ENCODE data around the gene VPREB3.

- TF ChIP-seq CTCF (IDR thresholded peaks at IDR 0.05) (no peak), POLR2A (IDR thresholded peaks at IDR 0.05) (no peak)
Measured at GRCh38 chr22:23708270-23708669, 46.0 kb downstream of the VPREB3 start.
